Activated B cell treated with CpG ODN at 0.5 μM for 24 hours (primary cell): ENCODE data around the gene CDC42BPA. TPM values are rescaled to one million over a fixed set of nuclear protein-coding genes. Genes with fewer than 3 reads are reported as not detected.
"Not testable (repeated sequence)": the region's sequence is repeated elsewhere in the genome, so short reads cannot be mapped to it uniquely, and the experiment has no call there.

Source experiments
- ATAC-seq: fragments of 200-7000 bp; cut with Tn5 transposase; one replicate; pipeline ENCODE4 v1.10.0; 2021; ENCODE audit warnings: low read depth, mild to moderate bottlenecking, moderate library complexity
- CTCF ChIA-PET: fragments of 350-600 bp; sonication (Branson Sonifier 250); formaldehyde crosslinking; loops from one replicate; lab custom pipeline; 2021; ENCODE audit warnings: antibody characterized with exemption; lab: Charles Lee
- POLR2A ChIA-PET: fragments of 350-600 bp; sonication (Branson Sonifier 250); formaldehyde crosslinking; loops from one replicate; lab custom pipeline; 2021; ENCODE audit warnings: antibody characterized with exemption; lab: Charles Lee
- DNase-seq: peaks from one replicate; pipeline ENCODE4 v3.0.0; 2022
- H3K27ac Mint-ChIP-seq: one replicate; pipeline ENCODE4 v1.8.0; 2020; ENCODE audit warnings: mixed read lengths
- H3K27me3 Mint-ChIP-seq: one replicate; pipeline ENCODE4 v1.8.0; 2021; ENCODE audit warnings: mixed read lengths
- H3K36me3 Mint-ChIP-seq: one replicate; pipeline ENCODE4 v1.8.0; 2021; ENCODE audit warnings: low read depth, mixed read lengths
- H3K4me1 Mint-ChIP-seq: one replicate; pipeline ENCODE4 v1.8.0; 2021; ENCODE audit warnings: mixed read lengths
- H3K4me3 Mint-ChIP-seq: one replicate; pipeline ENCODE4 v1.8.0; 2020; ENCODE audit warnings: mild to moderate bottlenecking, mixed read lengths
- H3K9me3 Mint-ChIP-seq: one replicate; pipeline ENCODE4 v1.8.0; 2020; ENCODE audit warnings: mixed read lengths
- CTCF ChIP-seq: fragments of 200-600 bp; IDR thresholded peaks from one replicate; pipeline ENCODE4 v1.8.0; 2022; ENCODE audit warnings: antibody characterized with exemption, mild to moderate bottlenecking
- intact Hi-C: fragments of 100-400 bp; cut with micrococcal nuclease; formaldehyde crosslinking; loops from one replicate; pipeline ENCODE4 v1.15.1; 2024
- total RNA-seq: library from RNA; stranded (reverse); gene quantifications from 2 replicates; pipeline ENCODE4 v1.2.3, GENCODE V29; 2022

Gene CDC42BPA
- total RNA-seq, 1 donor from 2014 or later, result 0.29 TPM

- Mint-ChIP-seq H3K27ac (no peak overlapping the region), H3K4me1 (no peaks in the 10 kb centered on the region), H3K9me3 (no peaks in the 10 kb centered on the region), H3K4me3 (no peak overlapping the region), H3K36me3 (no peaks in the 10 kb centered on the region), H3K27me3 (peaks cover 5% of the 10 kb centered on the region)
- no peak for ATAC-seq
- TF ChIP-seq CTCF, result no peak
- intact Hi-C loops, result no loop called here
- ChIA-PET POLR2A (no interaction called here), CTCF (no interaction called here)
- DNase-seq, result no peak
These were observed 37.4 kb upstream of the CDC42BPA start for GRCh38 chr1:227355542-227356245.

GRCh38 chr1:227353186-227353585 lies 34.9 kb upstream of the CDC42BPA start:
- Mint-ChIP-seq H3K4me3 (no peak overlapping the region), H3K4me1 (no peaks in the 10 kb centered on the region), H3K27ac (no peak overlapping the region), H3K27me3 (peaks cover 5% of the 10 kb centered on the region), H3K36me3 (no peaks in the 10 kb centered on the region), H3K9me3 (no peaks in the 10 kb centered on the region)
- TF ChIP-seq CTCF, result no peak
- intact Hi-C loops, result no loop called here
- ChIA-PET CTCF (no interaction called here), POLR2A (no interaction called here)
- no peak for ATAC-seq
- DNase-seq, result no peak

- CTCF ChIA-PET, H3K27ac Mint-ChIP-seq, DNase-seq, H3K27me3 Mint-ChIP-seq, intact Hi-C loops, ATAC-seq, POLR2A ChIA-PET, H3K4me1 Mint-ChIP-seq, H3K36me3 Mint-ChIP-seq, H3K4me3 Mint-ChIP-seq, H3K9me3 Mint-ChIP-seq: not testable (repeated sequence)
These were observed 33.9 kb upstream of the CDC42BPA start for GRCh38 chr1:227352164-227352563.

- ATAC-seq (no peak), DNase-seq (no peak)
- no peak overlapping the region for H3K4me3 Mint-ChIP-seq
- no peaks in the 10 kb centered on the region for H3K36me3 Mint-ChIP-seq
- no peaks in the 10 kb centered on the region for H3K9me3 Mint-ChIP-seq
- no peaks in the 10 kb centered on the region for H3K4me1 Mint-ChIP-seq
- POLR2A ChIA-PET, result no interaction called here
- no peak for TF ChIP-seq CTCF
- no peaks in the 10 kb centered on the region for H3K27me3 Mint-ChIP-seq
- intact Hi-C loops, result no loop called here
- no peak overlapping the region for H3K27ac Mint-ChIP-seq
- CTCF ChIA-PET, result no interaction called here
These were observed 33.2 kb upstream of the CDC42BPA start for GRCh38 chr1:227351443-227351842.

- Mint-ChIP-seq H3K36me3 (no peaks in the 10 kb centered on the region), H3K27ac (no peak overlapping the region), H3K27me3 (no peaks in the 10 kb centered on the region), H3K9me3 (no peaks in the 10 kb centered on the region), H3K4me3 (no peak overlapping the region), H3K4me1 (no peaks in the 10 kb centered on the region)
- POLR2A ChIA-PET, result no interaction called here
- TF ChIP-seq CTCF, result no peak
- ATAC-seq (no peak), DNase-seq (no peak)
- CTCF ChIA-PET, result no interaction called here
- intact Hi-C loops, result no loop called here
These were observed 31.7 kb upstream of the CDC42BPA start for GRCh38 chr1:227349967-227350366.
